SK-N-SH (cell line): ENCODE measurements around the gene TCEANC.

ENCODE experiments used
- CTCF ChIP-seq: fragments of 200-600 bp; sonication (generic); IDR thresholded peaks from 2 replicates; pipeline ENCODE4 v1.6.1; 2017; ENCODE audit warnings: antibody characterized with exemption, mild to moderate bottlenecking, moderate library complexity
- EZH2phosphoT487 ChIP-seq: fragments of 200-600 bp; sonication (generic); IDR thresholded peaks from 2 replicates; pipeline ENCODE4 v1.6.1; 2017; ENCODE audit warnings: low read depth, mixed run types, mild to moderate bottlenecking, antibody characterized with exemption, moderate library complexity, borderline replicate concordance
- TF ChIP-seq, protein P1 (sequence below): IDR thresholded peaks from 2 replicates; pipeline ENCODE4 v1.6.1; 2012; ENCODE audit warnings: mild to moderate bottlenecking, low read depth, low read length, moderate library complexity

DNA sequence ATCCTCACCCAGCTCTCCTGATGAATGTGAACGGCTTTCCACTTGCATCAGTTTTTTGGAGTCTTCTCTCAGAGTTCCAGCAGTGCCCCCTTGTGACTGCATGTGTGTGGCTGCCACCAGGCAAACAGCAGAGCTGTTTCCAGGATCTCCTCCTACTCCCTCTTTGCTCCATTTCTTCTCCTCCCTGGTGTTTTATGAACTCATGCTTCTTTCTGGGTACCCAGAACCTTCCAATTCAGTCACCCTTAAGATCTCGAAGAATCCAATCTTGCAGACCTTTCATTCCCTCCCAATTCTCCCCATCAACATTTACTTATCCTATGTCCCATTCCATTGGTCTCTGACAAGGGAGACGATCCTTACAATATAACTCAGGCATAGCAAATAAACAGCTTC lies 6.8 kb upstream of the TCEANC start:
- TF ChIP-seq CTCF (peak; percentile 83), EZH2phosphoT487 (no peak)
- TF ChIP-seq, protein P1, sequence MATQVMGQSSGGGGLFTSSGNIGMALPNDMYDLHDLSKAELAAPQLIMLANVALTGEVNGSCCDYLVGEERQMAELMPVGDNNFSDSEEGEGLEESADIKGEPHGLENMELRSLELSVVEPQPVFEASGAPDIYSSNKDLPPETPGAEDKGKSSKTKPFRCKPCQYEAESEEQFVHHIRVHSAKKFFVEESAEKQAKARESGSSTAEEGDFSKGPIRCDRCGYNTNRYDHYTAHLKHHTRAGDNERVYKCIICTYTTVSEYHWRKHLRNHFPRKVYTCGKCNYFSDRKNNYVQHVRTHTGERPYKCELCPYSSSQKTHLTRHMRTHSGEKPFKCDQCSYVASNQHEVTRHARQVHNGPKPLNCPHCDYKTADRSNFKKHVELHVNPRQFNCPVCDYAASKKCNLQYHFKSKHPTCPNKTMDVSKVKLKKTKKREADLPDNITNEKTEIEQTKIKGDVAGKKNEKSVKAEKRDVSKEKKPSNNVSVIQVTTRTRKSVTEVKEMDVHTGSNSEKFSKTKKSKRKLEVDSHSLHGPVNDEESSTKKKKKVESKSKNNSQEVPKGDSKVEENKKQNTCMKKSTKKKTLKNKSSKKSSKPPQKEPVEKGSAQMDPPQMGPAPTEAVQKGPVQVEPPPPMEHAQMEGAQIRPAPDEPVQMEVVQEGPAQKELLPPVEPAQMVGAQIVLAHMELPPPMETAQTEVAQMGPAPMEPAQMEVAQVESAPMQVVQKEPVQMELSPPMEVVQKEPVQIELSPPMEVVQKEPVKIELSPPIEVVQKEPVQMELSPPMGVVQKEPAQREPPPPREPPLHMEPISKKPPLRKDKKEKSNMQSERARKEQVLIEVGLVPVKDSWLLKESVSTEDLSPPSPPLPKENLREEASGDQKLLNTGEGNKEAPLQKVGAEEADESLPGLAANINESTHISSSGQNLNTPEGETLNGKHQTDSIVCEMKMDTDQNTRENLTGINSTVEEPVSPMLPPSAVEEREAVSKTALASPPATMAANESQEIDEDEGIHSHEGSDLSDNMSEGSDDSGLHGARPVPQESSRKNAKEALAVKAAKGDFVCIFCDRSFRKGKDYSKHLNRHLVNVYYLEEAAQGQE = no peak
